Measurements from ENCODE around the gene STX5. TPM values are rescaled to one million over a fixed set of nuclear protein-coding genes. Genes with fewer than 3 reads are reported as not detected.

The STX5 gene
- total RNA-seq, 1 donor from 2014 or later = 40.9 TPM

- Histone ChIP-seq H3K4me3 (no peak overlapping the region), H3K27me3 (no peaks in the 10 kb centered on the region), H3K36me3 (peaks cover 39% of the 10 kb centered on the region), H3K9me3 (no peaks in the 10 kb centered on the region), H3K4me1 (peaks cover 44% of the 10 kb centered on the region), H3K27ac (no peak overlapping the region)
- intact Hi-C loops (cut with DNase I) = no loop called here
- no peak for ATAC-seq
- no peak for DNase-seq
- TF ChIP-seq CTCF (IDR thresholded peaks at IDR 0.05) = no peak
Observed at GRCh38 chr11:62788991-62789390, 42.9 kb downstream of the STX5 start.

GRCh38 chr11:62787005-62787759, 44.7 kb downstream of the STX5 start, which contains the start of gene TMEM179B:
TSS of gene TMEM179B (plus strand) at chr11:62787402. CDS start at chr11:62787432, 30 bp downstream.
- DNase-seq (peak; percentile 98), ATAC-seq (peak; percentile 90)
- Histone ChIP-seq H3K9me3 (no peaks in the 10 kb centered on the region), H3K4me3 (peak within 1 kb of the TSS; percentile 74), H3K27me3 (no peaks in the 10 kb centered on the region), H3K36me3 (peaks cover 28% of the 10 kb centered on the region), H3K27ac (peak within 1 kb of the TSS; percentile 94), H3K4me1 (peaks cover 34% of the 10 kb centered on the region)
- intact Hi-C loops (cut with DNase I) = no loop called here
- TF ChIP-seq CTCF (IDR thresholded peaks at IDR 0.05) = peak; percentile 48

- peak overlapping the region; percentile 94 for H3K27ac ChIP-seq
- no peaks in the 10 kb centered on the region for H3K9me3 ChIP-seq
- intact Hi-C loops (cut with DNase I) = no loop called here
- DNase-seq = peak; percentile 94
- ATAC-seq = peak; percentile 90
- TF ChIP-seq CTCF (IDR thresholded peaks at IDR 0.05) = peak; percentile 93
- H3K27me3 ChIP-seq = no peaks in the 10 kb centered on the region
- peak overlapping the region; percentile 74 for H3K4me3 ChIP-seq
- peaks cover 32% of the 10 kb centered on the region for H3K4me1 ChIP-seq
- peaks cover 28% of the 10 kb centered on the region for H3K36me3 ChIP-seq
Observed at GRCh38 chr11:62786318-62787004, 45.4 kb downstream of the STX5 start.

- Histone ChIP-seq H3K36me3 (peaks cover 34% of the 10 kb centered on the region), H3K9me3 (no peaks in the 10 kb centered on the region), H3K27ac (no peak overlapping the region), H3K27me3 (no peaks in the 10 kb centered on the region), H3K4me1 (peaks cover 9% of the 10 kb centered on the region), H3K4me3 (no peak overlapping the region)
- ATAC-seq = no peak
- no peak for DNase-seq
- intact Hi-C loops (cut with DNase I) = no loop called here
- TF ChIP-seq CTCF (IDR thresholded peaks at IDR 0.05) = no peak
Observed at GRCh38 chr11:62782753-62783152, 49.1 kb downstream of the STX5 start.

- Histone ChIP-seq H3K4me3 (no peak overlapping the region), H3K36me3 (peaks cover 54% of the 10 kb centered on the region), H3K9me3 (no peaks in the 10 kb centered on the region), H3K27ac (no peak overlapping the region), H3K4me1 (no peaks in the 10 kb centered on the region), H3K27me3 (no peaks in the 10 kb centered on the region)
- no peak for TF ChIP-seq CTCF (IDR thresholded peaks at IDR 0.05)
- intact Hi-C loops (cut with DNase I) = no loop called here
- ATAC-seq (peak; percentile 40), DNase-seq (no peak)
Observed at GRCh38 chr11:62778441-62778840, 53.4 kb downstream of the STX5 start.
